Neuronal stem cell (in vitro differentiated cells): ENCODE data around the gene TMTC2.

Experiments used
- DNase-seq: peaks from one replicate; pipeline ENCODE4 v3.0.0-alpha.2; 2013; ENCODE audit warnings: low spot score
- H2AFZ ChIP-seq: one replicate; pipeline ENCODE4 v1.6.1; 2013; ENCODE audit warnings: mild to moderate bottlenecking, low read length, inconsistent platforms
- H2AK5ac ChIP-seq: 2 replicates; pipeline ENCODE4 v1.6.1; 2013; ENCODE audit warnings: low read depth, mild to moderate bottlenecking, inconsistent platforms, low read length, moderate library complexity, mixed read lengths
- H2BK120ac ChIP-seq: 2 replicates; pipeline ENCODE4 v1.6.1; 2013; ENCODE audit warnings: low read depth, mild to moderate bottlenecking, inconsistent platforms, low read length, moderate library complexity, mixed read lengths
- H2BK12ac ChIP-seq: one replicate; pipeline ENCODE4 v1.6.1; 2013; ENCODE audit warnings: low read length, inconsistent platforms
- H2BK15ac ChIP-seq: 2 replicates; pipeline ENCODE4 v1.6.1; 2013; ENCODE audit warnings: mild to moderate bottlenecking, low read length, inconsistent platforms, mixed read lengths
- H2BK5ac ChIP-seq: one replicate; pipeline ENCODE4 v1.6.1; 2013; ENCODE audit warnings: inconsistent platforms, mild to moderate bottlenecking, low read length, moderate library complexity
- H3K14ac ChIP-seq: one replicate; pipeline ENCODE4 v1.6.1; 2013; ENCODE audit warnings: low read length, inconsistent platforms
- H3K18ac ChIP-seq: 2 replicates; pipeline ENCODE4 v1.6.1; 2013; ENCODE audit warnings: low read length, inconsistent platforms
- H3K23ac ChIP-seq: 2 replicates; pipeline ENCODE4 v1.6.1; 2013; ENCODE audit warnings: low read depth, mild to moderate bottlenecking, mixed read lengths, low read length, inconsistent platforms; ENCODE audit not compliant: poor library complexity
- H3K27ac ChIP-seq: replicated peaks from 3 replicates; pipeline ENCODE4 v1.5.1; 2013; ENCODE audit warnings: low read length, inconsistent platforms
- H3K27me3 ChIP-seq, 3 experiments: 2 replicates each; pipeline ENCODE4 v1.6.1; 2013; ENCODE audit warnings: low read length in 3 of 3, mild to moderate bottlenecking in 2 of 3, inconsistent platforms in 1 of 3, low read depth in 1 of 3, mixed read lengths in 1 of 3, moderate library complexity in 1 of 3; ENCODE audit not compliant: control insufficient read depth in 3 of 3, insufficient read depth in 3 of 3
- H3K36me3 ChIP-seq, 2 donors: replicated peaks in 1 of 2; 2 replicates each; pipeline ENCODE4 v1.6.1; 2013; ENCODE audit warnings: low read length in 2 of 2; ENCODE audit not compliant: control insufficient read depth in 2 of 2, insufficient read depth in 2 of 2
- H3K4ac ChIP-seq: 2 replicates; pipeline ENCODE4 v1.6.1; 2013; ENCODE audit warnings: inconsistent platforms, mild to moderate bottlenecking, low read length, moderate library complexity
- H3K4me1 ChIP-seq, 2 donors: 1 replicate in 1 of 2; 2 replicates in 1 of 2; pipeline ENCODE4 v1.6.1; 2013; ENCODE audit warnings: low read length in 2 of 2, low read depth in 1 of 2; ENCODE audit not compliant: control insufficient read depth in 2 of 2, insufficient read depth in 1 of 2
- H3K4me2 ChIP-seq: one replicate; pipeline ENCODE4 v1.6.1; 2013; ENCODE audit warnings: mild to moderate bottlenecking, low read length, inconsistent platforms; ENCODE audit not compliant: insufficient read depth, poor library complexity, severe bottlenecking
- H3K4me3 ChIP-seq, 2 donors: 2 replicates each; pipeline ENCODE4 v1.5.1; 2013; ENCODE audit warnings: low read length in 2 of 2, mild to moderate bottlenecking in 2 of 2, inconsistent platforms in 1 of 2, moderate library complexity in 1 of 2
- H3K79me1 ChIP-seq: one replicate; pipeline ENCODE4 v1.6.1; 2013; ENCODE audit warnings: low read depth, mild to moderate bottlenecking, inconsistent platforms, low read length, moderate library complexity
- H3K9ac ChIP-seq: one replicate; pipeline ENCODE4 v1.6.1; 2013; ENCODE audit warnings: mild to moderate bottlenecking, low read depth, low read length, inconsistent platforms; ENCODE audit not compliant: poor library complexity
- H3K9me3 ChIP-seq, 2 donors: replicated peaks in 1 of 2; 2 replicates each; pipeline versions ENCODE3 to v1.6.1; 2013; ENCODE audit warnings: low read length in 2 of 2, mild to moderate bottlenecking in 2 of 2, inconsistent platforms in 1 of 2, low read depth in 1 of 2, mixed read lengths in 1 of 2, moderate library complexity in 1 of 2; ENCODE audit not compliant: control insufficient read depth in 2 of 2, insufficient read depth in 1 of 2
- H4K8ac ChIP-seq: one replicate; pipeline ENCODE4 v1.6.1; 2013; ENCODE audit warnings: low read depth, mild to moderate bottlenecking, inconsistent platforms, low read length, moderate library complexity
- H4K91ac ChIP-seq: one replicate; pipeline ENCODE4 v1.6.1; 2013; ENCODE audit warnings: low read length, low read depth, mild to moderate bottlenecking, inconsistent platforms; ENCODE audit not compliant: poor library complexity
- WGBS, 2 donors: extraction: QIAGEN DNeasy Blood & Tissue Kit; methylation state at CpG; one replicate each; pipeline ENCODE4 v1.1.7; 2013; ENCODE audit warnings: missing lambda C conversion rate in 2 of 2, mixed read lengths in 1 of 2; ENCODE audit not compliant: insufficient read length in 2 of 2, insufficient replicate concordance in 1 of 2; ENCODE audit errors: extremely low coverage in 2 of 2; 5-methylcytosine and 5-hydroxymethylcytosine counted together

The TMTC2 gene

GRCh38 chr12:82866946-82867345 is 180.2 kb downstream of the TMTC2 start:
- Histone ChIP-seq H3K4me1 (peaks cover 10 to 29% of the 10 kb centered on the region in 2 donors), H3K27me3 (no peaks in the 10 kb centered on the region), H2BK5ac (no peak overlapping the region), H3K79me1 (no peaks in the 10 kb centered on the region), H3K4me2 (no peak overlapping the region), H3K36me3 (peaks cover 0 to 22% of the 10 kb centered on the region in 2 donors), H3K27ac (no peak overlapping the region), H2BK12ac (no peak overlapping the region), H3K9me3 (peaks cover 0 to 3% of the 10 kb centered on the region in 2 donors), H2AK5ac (no peak overlapping the region), H3K4ac (no peak overlapping the region), H2BK120ac (no peak overlapping the region), H2BK15ac (no peak overlapping the region), H4K91ac (no peak overlapping the region), H3K18ac (no peak overlapping the region), H2AFZ (no peak overlapping the region), H4K8ac (no peak overlapping the region), H3K14ac (no peak overlapping the region), H3K4me3 (no peak overlapping the region), H3K23ac (no peak overlapping the region), H3K9ac (no peak overlapping the region)
- no peak for DNase-seq
- no CpG with 5 or more reads among the region's 3 CpGs for WGBS, 2 donors

GRCh38 chr12:82867762-82868500 is 181.2 kb downstream of the TMTC2 start:
- Histone ChIP-seq H4K91ac (no peak overlapping the region), H3K4me2 (no peak overlapping the region), H3K79me1 (no peaks in the 10 kb centered on the region), H3K14ac (no peak overlapping the region), H3K9ac (no peak overlapping the region), H2BK120ac (no peak overlapping the region), H2BK12ac (no peak overlapping the region), H2BK5ac (no peak overlapping the region), H3K36me3 (peaks cover 0 to 18% of the 10 kb centered on the region in 2 donors), H4K8ac (no peak overlapping the region), H3K4ac (no peak overlapping the region), H3K27me3 (no peaks in the 10 kb centered on the region), H2AK5ac (no peak overlapping the region), H3K27ac (no peak overlapping the region), H2BK15ac (no peak overlapping the region), H3K23ac (no peak overlapping the region), H3K4me3 (no peak overlapping the region), H3K9me3 (peaks cover 0 to 3% of the 10 kb centered on the region in 2 donors), H3K4me1 (peaks cover 10 to 29% of the 10 kb centered on the region in 2 donors), H3K18ac (no peak overlapping the region), H2AFZ (no peak overlapping the region)
- no CpG with 5 or more reads among the region's 6 CpGs for WGBS, 2 donors
- no peak for DNase-seq

GRCh38 chr12:82870771-82871377 is 184.2 kb downstream of the TMTC2 start:
- Histone ChIP-seq H3K4me3 (no peak overlapping the region), H3K4me1 (peaks cover 13 to 35% of the 10 kb centered on the region in 2 donors), H2AK5ac (no peak overlapping the region), H3K79me1 (no peaks in the 10 kb centered on the region), H3K4me2 (no peak overlapping the region), H3K14ac (no peak overlapping the region), H2AFZ (no peak overlapping the region), H2BK15ac (no peak overlapping the region), H3K18ac (no peak overlapping the region), H2BK120ac (no peak overlapping the region), H3K27me3 (no peaks in the 10 kb centered on the region), H3K9me3 (no peaks in the 10 kb centered on the region), H3K9ac (no peak overlapping the region), H2BK5ac (no peak overlapping the region), H3K23ac (no peak overlapping the region), H3K27ac (peak overlapping the region; percentile 25), H3K4ac (no peak overlapping the region), H4K91ac (no peak overlapping the region), H4K8ac (no peak overlapping the region), H2BK12ac (no peak overlapping the region), H3K36me3 (peaks cover 0 to 4% of the 10 kb centered on the region in 2 donors)
- DNase-seq, result no peak

- H2BK12ac ChIP-seq, result no peak overlapping the region
- H3K36me3 ChIP-seq, result no peaks in the 10 kb centered on the region
- H3K27me3 ChIP-seq, result no peaks in the 10 kb centered on the region
- H4K91ac ChIP-seq, result no peak overlapping the region
- no peak overlapping the region for H2BK15ac ChIP-seq
- no peak overlapping the region for H3K18ac ChIP-seq
- H3K4me2 ChIP-seq, result no peak overlapping the region
- peaks cover 12 to 32% of the 10 kb centered on the region in 2 donors for H3K4me1 ChIP-seq
- H2BK5ac ChIP-seq, result no peak overlapping the region
- no peak overlapping the region for H2AK5ac ChIP-seq
- H2BK120ac ChIP-seq, result no peak overlapping the region
- H4K8ac ChIP-seq, result no peak overlapping the region
- no peak overlapping the region for H3K9ac ChIP-seq
- no peak for DNase-seq
- H2AFZ ChIP-seq, result no peak overlapping the region
- no peaks in the 10 kb centered on the region for H3K79me1 ChIP-seq
- no peak overlapping the region for H3K14ac ChIP-seq
- H3K4me3 ChIP-seq, result no peak overlapping the region
- no CpG with 5 or more reads among the region's 2 CpGs for WGBS, 2 donors
- H3K23ac ChIP-seq, result no peak overlapping the region
- H3K4ac ChIP-seq, result no peak overlapping the region
- H3K27ac ChIP-seq, result no peak overlapping the region
- H3K9me3 ChIP-seq, result no peaks in the 10 kb centered on the region
Observed at GRCh38 chr12:82872088-82872487, 185.4 kb downstream of the TMTC2 start.
